Adrenal gland (tissue), 12 donors: Measurements from ENCODE around the gene TNFRSF1B. TPM values are rescaled to one million over a fixed set of nuclear protein-coding genes. Genes with fewer than 3 reads are reported as not detected.
A peak's percentile ranks its signal among the peaks of the same experiment; 100 is the strongest.

Source experiments
- DNase-seq, 7 donors: peaks; one replicate each; pipeline ENCODE4 v3.0.0-alpha.2; 2019 to 2020
- H3K27ac ChIP-seq, 5 donors: fragments of 200-600 bp; sonication (generic) in 4 of 5; 1 replicate in 3 of 5; 2 replicates in 2 of 5; pipeline versions ENCODE4 v1.5.1 to v1.8.0; 2016 to 2020; ENCODE audit warnings: mild to moderate bottlenecking in 1 of 5
- H3K27me3 ChIP-seq: fragments of 200-600 bp; 2 replicates; pipeline ENCODE4 v1.8.0; 2021
- H3K36me3 ChIP-seq, 2 donors: fragments of 200-600 bp; replicated peaks in 1 of 2; 1 replicate in 1 of 2; 2 replicates in 1 of 2; pipeline versions ENCODE4 v1.5.1 to v1.8.0; 2018 to 2022
- H3K4me1 ChIP-seq, 2 donors: fragments of 200-600 bp; replicated peaks in 1 of 2; 1 replicate in 1 of 2; 2 replicates in 1 of 2; pipeline versions ENCODE4 v1.5.1 to v1.8.0; 2018 to 2021
- H3K4me3 ChIP-seq, 4 donors: fragments of 200-600 bp; sonication (generic) in 3 of 4; one replicate each; pipeline ENCODE4 v1.5.1; 2016 to 2018
- H3K9me3 ChIP-seq, 3 donors: fragments of 200-600 bp; sonication (generic) in 1 of 3; replicated peaks in 1 of 3; 1 replicate in 2 of 3; 2 replicates in 1 of 3; pipeline versions ENCODE4 v1.5.1 to v1.8.0; 2016 to 2021
- POLR2A ChIP-seq, 2 donors: fragments of 450-650 bp; IDR thresholded peaks; one replicate each; pipeline ENCODE4 v1.6.1; 2017; ENCODE audit warnings: antibody characterized with exemption in 2 of 2, mild to moderate bottlenecking in 2 of 2, moderate library complexity in 1 of 2
- WGBS, 4 donors: extraction: QIAGEN DNeasy Blood & Tissue Kit in 2 of 4; methylation state at CpG; one replicate each; pipeline versions ENCODE4 v1.1.5 to v1.1.7; 2013 to 2017; 5-methylcytosine and 5-hydroxymethylcytosine counted together
- intact Hi-C, 2 donors: fragments of 100-400 bp; cut with DNase I; formaldehyde crosslinking; loops; one replicate each; pipeline versions ENCODE4 v1.14.1 to v1.15.0; 2022 to 2023
- polyA plus RNA-seq, 3 donors: library from polyadenylated mRNA; stranded (reverse); fragments of 200-250 nt in 2 of 3; fragments of 350-450 nt in 1 of 3; fragmentation: Illumina TruSeq in 1 of 3; extraction: RNeasy Lipid Tissue Mini Kit (QIAGEN cat#74804) in 1 of 3; gene quantifications; one replicate each; pipeline ENCODE4 v1.2.3, GENCODE V29; 2013 to 2014
- total RNA-seq, 9 donors: library from RNA; depleted of rRNA in 4 of 9; stranded (reverse); fragments of >200 nt in 4 of 9; fragments of 120-200 nt in 1 of 9; fragmentation: NEBNext Ultra II Directional in 1 of 9; extraction: Animal tissue kit (Norgen Biotek cat#: 25700) in 1 of 9; gene quantifications; one replicate each; pipeline versions ENCODE4 v1.1.0 to v1.2.4, GENCODE V29; 2013 to 2023
- TF ChIP-seq, protein P1 (sequence below), 6 experiments: fragments of 450-650 bp in 4 of 6; fragments of 200-600 bp in 2 of 6; sonication (generic) in 1 of 6; IDR thresholded peaks; 1 replicate in 5 of 6; 2 replicates in 1 of 6; pipeline versions ENCODE4 v1.5.1 to v1.8.0; 2016 to 2021; ENCODE audit warnings: antibody characterized with exemption in 6 of 6, mild to moderate bottlenecking in 2 of 6, moderate library complexity in 1 of 6
- donor health status: healthy with polysubstance abuse.
- donor health status: Bipolar disorder and iron deficiency.
- donor health status: DM: yes; HTN: yes; CAD: no.
- donor health status: DM: no; HTN: no; CAD: no.
- donor health status: DM: no; HTN: no; CAD: no.
- donor health status: DM: yes; HTN: yes; CAD: no.

Gene TNFRSF1B
- total and polyA plus RNA-seq, 12 donors: 4.0 to 58.3 (median 32.5) TPM

DNA sequence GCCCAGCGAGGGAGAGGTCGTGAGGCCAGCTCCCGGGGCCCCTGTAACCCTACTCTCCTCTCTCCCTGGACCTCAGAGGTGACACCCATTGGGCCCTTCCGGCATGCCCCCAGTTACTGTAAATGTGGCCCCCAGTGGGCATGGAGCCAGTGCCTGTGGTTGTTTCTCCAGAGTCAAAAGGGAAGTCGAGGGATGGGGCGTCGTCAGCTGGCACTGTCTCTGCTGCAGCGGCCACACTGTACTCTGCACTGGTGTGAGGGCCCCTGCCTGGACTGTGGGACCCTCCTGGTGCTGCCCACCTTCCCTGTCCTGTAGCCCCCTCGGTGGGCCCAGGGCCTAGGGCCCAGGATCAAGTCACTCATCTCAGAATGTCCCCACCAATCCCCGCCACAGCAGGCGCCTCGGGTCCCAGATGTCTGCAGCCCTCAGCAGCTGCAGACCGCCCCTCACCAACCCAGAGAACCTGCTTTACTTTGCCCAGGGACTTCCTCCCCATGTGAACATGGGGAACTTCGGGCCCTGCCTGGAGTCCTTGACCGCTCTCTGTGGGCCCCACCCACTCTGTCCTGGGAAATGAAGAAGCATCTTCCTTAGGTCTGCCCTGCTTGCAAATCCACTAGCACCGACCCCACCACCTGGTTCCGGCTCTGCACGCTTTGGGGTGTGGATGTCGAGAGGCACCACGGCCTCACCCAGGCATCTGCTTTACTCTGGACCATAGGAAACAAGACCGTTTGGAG lies 23.7 kb upstream of the TNFRSF1B start:
- WGBS, 4 donors: 70 to 91% (median 76%) methylated on average over 10 to 21 of the region's 21 CpGs
- peak in 4 of 7 donors; percentile 48 to 61 (median 56) for DNase-seq
- peak overlapping the region in 3 of 5 donors; percentile 7 to 81 (median 69) for H3K27ac ChIP-seq
- H3K9me3 ChIP-seq: no peaks in the 10 kb centered on the region
- no peaks in the 10 kb centered on the region for H3K36me3 ChIP-seq
- no peak overlapping the region for H3K4me3 ChIP-seq
- no peaks in the 10 kb centered on the region for H3K27me3 ChIP-seq
- intact Hi-C loops: no loop called here
- TF ChIP-seq, protein P1, sequence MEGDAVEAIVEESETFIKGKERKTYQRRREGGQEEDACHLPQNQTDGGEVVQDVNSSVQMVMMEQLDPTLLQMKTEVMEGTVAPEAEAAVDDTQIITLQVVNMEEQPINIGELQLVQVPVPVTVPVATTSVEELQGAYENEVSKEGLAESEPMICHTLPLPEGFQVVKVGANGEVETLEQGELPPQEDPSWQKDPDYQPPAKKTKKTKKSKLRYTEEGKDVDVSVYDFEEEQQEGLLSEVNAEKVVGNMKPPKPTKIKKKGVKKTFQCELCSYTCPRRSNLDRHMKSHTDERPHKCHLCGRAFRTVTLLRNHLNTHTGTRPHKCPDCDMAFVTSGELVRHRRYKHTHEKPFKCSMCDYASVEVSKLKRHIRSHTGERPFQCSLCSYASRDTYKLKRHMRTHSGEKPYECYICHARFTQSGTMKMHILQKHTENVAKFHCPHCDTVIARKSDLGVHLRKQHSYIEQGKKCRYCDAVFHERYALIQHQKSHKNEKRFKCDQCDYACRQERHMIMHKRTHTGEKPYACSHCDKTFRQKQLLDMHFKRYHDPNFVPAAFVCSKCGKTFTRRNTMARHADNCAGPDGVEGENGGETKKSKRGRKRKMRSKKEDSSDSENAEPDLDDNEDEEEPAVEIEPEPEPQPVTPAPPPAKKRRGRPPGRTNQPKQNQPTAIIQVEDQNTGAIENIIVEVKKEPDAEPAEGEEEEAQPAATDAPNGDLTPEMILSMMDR (IDR thresholded peaks at IDR 0.05): no peak
- TF ChIP-seq POLR2A (IDR thresholded peaks at IDR 0.05): no peak
- peaks cover 3 to 18% of the 10 kb centered on the region in 2 donors for H3K4me1 ChIP-seq

DNA sequence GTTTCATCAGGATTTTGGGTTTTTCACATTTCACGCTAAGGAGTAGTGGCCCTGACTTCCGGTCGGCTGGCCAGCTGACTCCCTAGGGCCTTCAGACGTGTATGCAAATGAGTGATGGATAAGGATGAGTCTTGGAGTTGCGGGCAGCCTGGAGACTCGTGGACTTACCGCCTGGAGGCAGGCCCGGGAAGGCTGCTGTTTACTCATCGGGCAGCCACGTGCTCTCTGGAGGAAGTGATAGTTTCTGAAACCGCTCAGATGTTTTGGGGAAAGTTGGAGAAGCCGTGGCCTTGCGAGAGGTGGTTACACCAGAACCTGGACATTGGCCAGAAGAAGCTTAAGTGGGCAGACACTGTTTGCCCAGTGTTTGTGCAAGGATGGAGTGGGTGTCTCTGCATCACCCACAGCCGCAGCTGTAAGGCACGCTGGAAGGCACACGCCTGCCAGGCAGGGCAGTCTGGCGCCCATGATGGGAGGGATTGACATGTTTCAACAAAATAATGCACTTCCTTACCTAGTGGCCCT lies 23.1 kb upstream of the TNFRSF1B start:
- Histone ChIP-seq H3K36me3 (no peaks in the 10 kb centered on the region), H3K27me3 (no peaks in the 10 kb centered on the region), H3K27ac (peak overlapping the region in 3 of 5 donors; percentile 7 to 81 (median 69)), H3K4me1 (peaks cover 3 to 23% of the 10 kb centered on the region in 2 donors), H3K4me3 (no peak overlapping the region), H3K9me3 (no peaks in the 10 kb centered on the region)
- intact Hi-C loops: no loop called here
- 52 to 66% (median 57%) methylated on average over 9 to 17 of the region's 17 CpGs for WGBS, 4 donors
- peak in 6 of 7 donors; percentile 67 to 78 (median 72) for DNase-seq
- TF ChIP-seq, protein P1 (IDR thresholded peaks at IDR 0.05): no peak
- TF ChIP-seq POLR2A (IDR thresholded peaks at IDR 0.05): no peak

DNA sequence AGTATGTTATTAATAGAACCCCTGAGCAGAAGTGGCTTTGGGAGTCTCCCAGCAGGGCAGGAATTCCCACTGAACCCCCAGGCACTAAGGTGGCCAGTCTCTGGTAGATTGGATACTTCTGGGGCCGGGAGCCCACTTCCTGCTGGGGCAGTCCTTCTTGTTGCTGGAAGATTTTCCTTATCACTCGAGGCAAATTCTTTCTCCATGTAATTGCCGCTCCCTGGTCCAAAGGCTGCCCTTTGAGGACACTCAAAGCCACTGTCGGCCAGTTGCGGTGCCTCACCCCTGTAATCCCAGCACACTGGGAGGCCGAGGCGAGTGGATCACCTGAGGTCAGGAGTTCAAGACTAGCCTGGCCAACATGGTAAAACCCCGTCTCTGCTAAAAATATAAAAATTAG lies 22.6 kb upstream of the TNFRSF1B start:
- Histone ChIP-seq H3K4me1 (peaks cover 3 to 23% of the 10 kb centered on the region in 2 donors), H3K4me3 (no peak overlapping the region), H3K27ac (peak overlapping the region in 2 of 5 donors; percentile 69 to 81), H3K27me3 (no peaks in the 10 kb centered on the region), H3K36me3 (no peaks in the 10 kb centered on the region), H3K9me3 (no peaks in the 10 kb centered on the region)
- no peak for TF ChIP-seq POLR2A (IDR thresholded peaks at IDR 0.05)
- TF ChIP-seq, protein P1 (IDR thresholded peaks at IDR 0.05): no peak
- intact Hi-C loops: no loop called here
- 77 to 86% (median 80%) methylated on average over 7 to 8 of the region's 8 CpGs for WGBS, 4 donors
- DNase-seq: no peak

DNA sequence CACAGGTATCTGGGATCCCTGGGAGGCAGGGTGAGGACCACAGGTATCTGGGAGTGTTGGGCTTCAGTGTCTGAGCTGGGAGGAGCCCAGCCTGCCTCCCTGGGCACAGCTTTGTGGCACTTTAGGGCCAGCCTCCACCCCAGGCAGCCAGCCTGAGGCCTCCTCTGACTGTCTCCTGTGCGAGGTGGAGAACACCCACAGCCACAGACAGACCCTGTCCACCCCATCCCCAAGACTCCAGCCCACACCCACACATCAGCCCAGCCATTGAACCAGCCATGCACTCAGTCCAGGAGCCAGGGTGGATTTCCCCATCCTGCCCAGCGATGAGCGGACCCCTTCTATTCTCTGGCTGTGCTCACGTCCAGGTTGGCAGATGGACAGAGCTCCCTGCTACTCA lies 21.8 kb upstream of the TNFRSF1B start:
- TF ChIP-seq, protein P1 (IDR thresholded peaks at IDR 0.05): no peak
- TF ChIP-seq POLR2A (IDR thresholded peaks at IDR 0.05): no peak
- H3K27ac ChIP-seq: no peak overlapping the region
- H3K4me3 ChIP-seq: no peak overlapping the region
- no peaks in the 10 kb centered on the region for H3K27me3 ChIP-seq
- peaks cover 3 to 23% of the 10 kb centered on the region in 2 donors for H3K4me1 ChIP-seq
- H3K36me3 ChIP-seq: no peaks in the 10 kb centered on the region
- no peak for DNase-seq
- H3K9me3 ChIP-seq: no peaks in the 10 kb centered on the region
- WGBS, 4 donors: 89 to 96% (median 94%) methylated on average over 3 to 4 of the region's 4 CpGs
- intact Hi-C loops: no loop called here
